Activated CD4-positive, alpha-beta T cell treated with anti-CD3 and anti-CD28 coated beads, Interleukin-2, amount 50 U/mL, for 4 hours (primary cell): ENCODE results near the gene MAST4.

Experiments
- DNase-seq, 2 experiments: peaks; one replicate each; pipeline ENCODE4 v3.0.0-alpha.2; 2020

MAST4 gene

GRCh38 chr5:66969963-66970362, 373.8 kb downstream of the MAST4 start:
- no peak for DNase-seq

GRCh38 chr5:66972004-66972403, 375.8 kb downstream of the MAST4 start:
- DNase-seq, result no peak

GRCh38 chr5:66974256-66974655, 378.1 kb downstream of the MAST4 start:
- DNase-seq, result no peak

GRCh38 chr5:66976108-66976507, 379.9 kb downstream of the MAST4 start:
- DNase-seq, result no peak

GRCh38 chr5:66979738-66980137, 383.5 kb downstream of the MAST4 start:
- no peak for DNase-seq

- DNase-seq, result no peak
Measured at GRCh38 chr5:66981266-66982055, 385.3 kb downstream of the MAST4 start.

GRCh38 chr5:66982056-66982387, 385.8 kb downstream of the MAST4 start:
- DNase-seq, result no peak

- no peak for DNase-seq
Measured at GRCh38 chr5:66982470-66982869, 386.3 kb downstream of the MAST4 start.

- DNase-seq, result no peak
Measured at GRCh38 chr5:66985417-66985816, 389.2 kb downstream of the MAST4 start.

- no peak for DNase-seq
Measured at GRCh38 chr5:66986009-66986408, 389.8 kb downstream of the MAST4 start.

GRCh38 chr5:66986534-66986933, 390.3 kb downstream of the MAST4 start:
- no peak for DNase-seq

GRCh38 chr5:66987126-66987525, 390.9 kb downstream of the MAST4 start:
- no peak for DNase-seq

GRCh38 chr5:66987540-66987939, 391.3 kb downstream of the MAST4 start:
- no peak for DNase-seq

GRCh38 chr5:66987949-66988838, 392.0 kb downstream of the MAST4 start:
- DNase-seq, result no peak

- DNase-seq, result no peak
Measured at GRCh38 chr5:66989286-66989685, 393.1 kb downstream of the MAST4 start.

- no peak for DNase-seq
Measured at GRCh38 chr5:66989781-66990180, 393.6 kb downstream of the MAST4 start.

- no peak for DNase-seq
Measured at GRCh38 chr5:66991746-66992145, 395.6 kb downstream of the MAST4 start.

- no peak for DNase-seq
Measured at GRCh38 chr5:66992547-66992946, 396.4 kb downstream of the MAST4 start.

- DNase-seq, result no peak
Measured at GRCh38 chr5:66993448-66993847, 397.3 kb downstream of the MAST4 start.

- DNase-seq, result no peak
Measured at GRCh38 chr5:66993882-66994281, 397.7 kb downstream of the MAST4 start.

GRCh38 chr5:66994790-66995189, 398.6 kb downstream of the MAST4 start:
- no peak for DNase-seq

GRCh38 chr5:67000794-67001475, 404.7 kb downstream of the MAST4 start:
- no peak for DNase-seq

GRCh38 chr5:67002832-67003684, 406.9 kb downstream of the MAST4 start:
- no peak for DNase-seq
